AG09309 (cell line): Measurements from ENCODE around the gene LYPD3.

Experiments
- DNase-seq: peaks from one replicate; pipeline ENCODE4 v3.0.0-alpha.2; 2010; ENCODE audit warnings: low read depth
- H3K4me3 ChIP-seq: 2 replicates; pipeline ENCODE4 v1.5.1; 2011; ENCODE audit warnings: mild to moderate bottlenecking, low read depth, low read length, moderate library complexity; ENCODE audit not compliant: control insufficient read depth
- TF ChIP-seq, protein P1 (sequence below): IDR thresholded peaks from 2 replicates; pipeline ENCODE4 v1.5.1; 2011; ENCODE audit warnings: mild to moderate bottlenecking, low read depth, low read length, inconsistent platforms; ENCODE audit not compliant: insufficient read depth, control insufficient read depth; ENCODE audit errors: missing control alignments

Gene LYPD3

DNA sequence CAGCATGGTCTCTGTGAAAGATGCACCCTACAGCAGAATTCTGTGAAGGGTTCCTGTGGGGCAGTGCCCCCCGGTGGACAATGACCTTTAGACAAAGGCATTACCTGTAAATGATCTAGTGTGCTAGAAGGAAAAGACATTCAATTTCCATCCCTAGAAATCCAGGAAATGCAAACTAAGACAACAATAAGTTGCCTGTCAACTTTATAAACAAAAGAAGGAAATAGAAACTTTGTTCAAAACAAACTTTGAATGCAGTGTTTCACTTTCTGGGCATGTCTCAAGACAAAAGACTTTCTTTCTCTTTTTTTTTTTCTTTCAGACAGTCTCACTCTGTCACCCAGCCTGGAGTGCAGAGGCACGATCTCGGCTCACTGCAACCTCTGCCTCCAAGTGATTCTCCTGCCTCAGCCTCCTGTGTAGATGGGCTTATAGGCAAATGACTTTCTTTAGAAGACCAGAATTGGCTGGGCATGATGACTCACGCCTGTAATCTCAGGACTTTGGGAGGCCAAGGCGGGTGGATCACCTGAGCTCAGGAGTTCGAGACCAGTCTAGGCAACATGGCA lies 35.2 kb downstream of the LYPD3 start:
- no peak overlapping the region for H3K4me3 ChIP-seq
- TF ChIP-seq, protein P1, sequence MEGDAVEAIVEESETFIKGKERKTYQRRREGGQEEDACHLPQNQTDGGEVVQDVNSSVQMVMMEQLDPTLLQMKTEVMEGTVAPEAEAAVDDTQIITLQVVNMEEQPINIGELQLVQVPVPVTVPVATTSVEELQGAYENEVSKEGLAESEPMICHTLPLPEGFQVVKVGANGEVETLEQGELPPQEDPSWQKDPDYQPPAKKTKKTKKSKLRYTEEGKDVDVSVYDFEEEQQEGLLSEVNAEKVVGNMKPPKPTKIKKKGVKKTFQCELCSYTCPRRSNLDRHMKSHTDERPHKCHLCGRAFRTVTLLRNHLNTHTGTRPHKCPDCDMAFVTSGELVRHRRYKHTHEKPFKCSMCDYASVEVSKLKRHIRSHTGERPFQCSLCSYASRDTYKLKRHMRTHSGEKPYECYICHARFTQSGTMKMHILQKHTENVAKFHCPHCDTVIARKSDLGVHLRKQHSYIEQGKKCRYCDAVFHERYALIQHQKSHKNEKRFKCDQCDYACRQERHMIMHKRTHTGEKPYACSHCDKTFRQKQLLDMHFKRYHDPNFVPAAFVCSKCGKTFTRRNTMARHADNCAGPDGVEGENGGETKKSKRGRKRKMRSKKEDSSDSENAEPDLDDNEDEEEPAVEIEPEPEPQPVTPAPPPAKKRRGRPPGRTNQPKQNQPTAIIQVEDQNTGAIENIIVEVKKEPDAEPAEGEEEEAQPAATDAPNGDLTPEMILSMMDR, result no peak
- DNase-seq, result no peak

DNA sequence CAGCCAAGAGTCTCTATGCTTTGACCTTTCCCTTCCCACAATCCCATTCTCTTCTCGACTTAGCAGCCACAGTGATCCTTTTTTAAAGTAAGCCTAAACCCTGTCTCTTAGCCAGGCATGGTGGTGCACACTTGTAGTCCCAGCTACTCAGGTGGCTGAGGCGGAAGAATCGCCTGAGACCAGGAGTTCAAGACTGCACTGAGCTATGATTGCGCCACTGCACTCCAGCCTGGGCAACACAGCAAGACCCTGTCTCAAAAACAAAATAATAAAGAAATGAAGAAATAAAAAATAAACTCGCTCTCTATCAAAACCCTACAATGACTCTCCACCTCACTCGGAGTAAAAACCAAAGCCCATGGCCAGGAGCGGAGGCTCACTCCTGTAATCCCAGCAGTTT lies 36.0 kb downstream of the LYPD3 start:
- no peak overlapping the region for H3K4me3 ChIP-seq
- TF ChIP-seq, protein P1, result no peak
- DNase-seq, result no peak

DNA sequence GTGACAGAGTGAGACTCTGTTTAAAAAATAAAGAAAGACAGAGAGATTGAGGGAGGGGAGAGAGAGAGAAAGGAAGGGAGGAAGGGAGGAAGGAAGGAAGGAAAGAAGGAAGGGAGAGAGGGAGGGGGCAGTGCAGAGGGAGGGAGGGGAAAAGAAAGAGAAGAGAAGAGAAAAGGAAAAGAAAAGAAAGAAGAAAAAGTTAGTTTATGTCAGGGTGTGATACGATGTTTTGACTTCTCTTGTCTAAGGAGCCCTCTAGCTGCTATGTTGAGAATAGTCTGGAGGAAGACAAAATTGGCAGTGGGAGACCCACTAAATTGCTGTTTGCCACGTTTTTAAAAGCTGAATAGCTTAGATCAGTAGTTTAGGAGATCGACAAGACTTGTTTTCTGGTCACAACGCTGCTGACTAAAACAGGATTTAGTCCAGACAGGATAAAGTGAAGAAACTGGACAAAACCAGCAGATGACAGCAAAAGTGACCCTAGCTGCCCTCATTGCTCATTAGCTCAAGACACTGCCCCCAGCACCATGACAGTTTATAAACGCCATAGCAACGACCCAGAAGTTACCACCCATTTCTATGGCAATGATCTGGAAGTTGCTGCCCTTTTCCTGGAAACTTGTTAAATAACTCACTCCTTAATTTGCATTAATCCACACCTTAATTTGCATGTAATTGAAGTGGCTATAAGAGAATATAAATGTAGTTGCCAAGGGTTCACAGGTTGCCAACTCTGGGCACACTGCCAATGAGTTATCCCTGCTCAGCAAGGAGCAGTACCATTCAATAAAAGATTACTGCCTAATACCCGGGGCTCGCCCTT lies 39.6 kb downstream of the LYPD3 start:
- DNase-seq, result no peak
- TF ChIP-seq, protein P1, result peak; percentile 61
- no peak overlapping the region for H3K4me3 ChIP-seq

DNA sequence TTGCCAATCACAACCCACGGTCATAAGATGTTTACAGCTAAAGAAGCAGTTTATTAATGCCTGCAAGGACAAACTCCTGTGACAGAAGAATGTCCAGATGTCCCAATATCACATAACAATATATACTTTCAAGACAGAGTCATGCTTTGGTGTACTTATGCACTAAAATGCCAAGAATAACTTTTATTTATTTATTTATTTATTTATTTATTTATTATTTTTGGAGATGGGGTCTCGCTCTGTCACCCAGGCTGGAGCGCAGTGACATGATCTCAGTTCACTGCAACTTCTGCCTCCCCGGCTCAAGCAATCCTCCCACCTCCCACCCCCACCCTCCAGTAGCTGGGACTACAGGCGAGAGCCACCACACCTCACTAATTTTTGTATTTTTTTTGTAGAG lies 41.6 kb downstream of the LYPD3 start:
- no peak for DNase-seq

DNA sequence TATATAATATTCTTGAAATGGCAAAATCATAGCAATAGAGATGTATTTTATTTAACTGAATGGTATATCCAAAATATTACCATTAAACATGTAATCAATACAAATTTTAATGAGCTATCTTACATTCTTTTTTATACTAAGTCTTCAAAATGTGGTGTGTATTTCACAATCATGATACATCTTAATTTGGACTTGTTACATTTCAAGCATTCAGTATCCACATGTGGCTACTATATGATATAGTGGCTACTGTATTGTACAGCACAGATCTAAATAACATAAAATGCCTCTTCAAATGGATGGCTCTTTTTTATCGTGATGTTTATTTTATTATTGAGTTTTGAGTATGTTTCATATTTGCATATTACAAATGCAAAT lies 42.7 kb downstream of the LYPD3 start:
- no peak overlapping the region for H3K4me3 ChIP-seq
- DNase-seq, result no peak
- TF ChIP-seq, protein P1, result no peak

More for the DNA sequence above, 41.6 kb downstream of the LYPD3 start:
- no peak overlapping the region for H3K4me3 ChIP-seq
- TF ChIP-seq, protein P1, result no peak

DNA sequence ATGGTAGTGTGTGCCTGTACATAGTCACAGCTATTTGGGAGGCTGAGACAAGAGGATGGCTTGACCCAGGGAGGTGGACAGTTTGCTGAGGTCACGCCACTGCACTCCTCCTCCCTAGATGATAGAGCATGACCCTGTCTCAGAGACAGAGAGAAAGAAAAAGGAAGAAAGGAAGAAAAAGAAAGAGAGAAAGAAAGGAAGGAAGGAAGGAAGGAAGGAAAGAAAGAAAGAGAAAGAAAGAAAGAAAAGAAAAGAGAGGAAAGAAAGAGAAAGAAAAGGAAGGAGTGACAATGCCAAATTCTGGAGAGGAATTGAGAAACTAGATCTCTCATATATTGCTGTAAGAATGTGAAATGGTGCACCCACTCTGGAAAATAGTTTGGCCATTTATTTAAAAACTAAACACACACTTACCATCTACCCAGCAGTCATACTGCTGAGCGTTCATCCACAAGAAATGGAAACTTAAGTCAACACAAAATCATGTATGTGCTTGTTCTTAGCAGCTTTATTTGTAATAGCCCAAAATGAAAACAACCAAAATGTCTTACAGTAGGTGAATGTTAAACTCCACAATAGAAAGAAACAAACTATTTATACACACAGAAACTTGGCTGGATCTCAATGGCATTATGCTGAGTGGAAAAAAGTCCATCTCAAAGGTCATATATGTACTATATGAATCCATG lies 43.3 kb downstream of the LYPD3 start:
- DNase-seq, result no peak
- H3K4me3 ChIP-seq, result no peak overlapping the region
- TF ChIP-seq, protein P1, result no peak
